Tracheal epithelial cell (primary cell): ENCODE data around the gene CAPN12. TPM values are rescaled to one million over a fixed set of nuclear protein-coding genes. Genes with fewer than 3 reads are reported as not detected.

ENCODE experiments used
- total RNA-seq: library from RNA; depleted of rRNA; stranded (reverse); fragments of >200 nt; gene quantifications from 2 replicates; pipeline ENCODE4 v1.2.1, GENCODE V29; 2014

The CAPN12 gene
- total RNA-seq = 5.3 and 7.7 TPM in 2 replicates

GRCh38 chr19:38744298-38744681 is at the start of gene CAPN12:
TSS of gene CAPN12 (minus strand) at chr19:38744474. CDS start at chr19:38744165, 309 bp downstream.

GRCh38 chr19:38788478-38789243 is 44.4 kb upstream of the CAPN12 start, which contains the start of gene LGALS7B:
TSS of gene LGALS7B (plus strand) at chr19:38789200. CDS start at chr19:38789227, 27 bp downstream.

GRCh38 chr19:38773469-38774177 is 29.3 kb upstream of the CAPN12 start, which contains the start of gene LGALS7:
TSS of gene LGALS7 (minus strand) at chr19:38773517. CDS start at chr19:38773492, 25 bp downstream.

Other genes with a start within 250 kb of the CAPN12 start
- gene MAP4K1, start 126.5 kb downstream of the CAPN12 start, total RNA-seq = not detected in 2 replicates
- gene EIF3K, start 125.3 kb downstream of the CAPN12 start, total RNA-seq = 499 and 531 TPM in 2 replicates
- gene ACTN4, start 96.8 kb downstream of the CAPN12 start, total RNA-seq = 124 and 320 TPM in 2 replicates
- 11.6 and 438 TPM in 2 replicates for gene LGALS7, start 29.0 kb upstream of the CAPN12 start, total RNA-seq
- gene LGALS7B, start 44.7 kb upstream of the CAPN12 start, total RNA-seq = 85.8 and 4,166 TPM in 2 replicates
- 0.21 TPM in 1 of 2 replicates, not detected in the other for gene LGALS4, start 68.5 kb upstream of the CAPN12 start, total RNA-seq
- 23.1 and 30.5 TPM in 2 replicates for gene ECH1, start 87.3 kb upstream of the CAPN12 start, total RNA-seq
- gene HNRNPL, start 105.5 kb upstream of the CAPN12 start, total RNA-seq = 162 and 166 TPM in 2 replicates
- 14.7 and 32.2 TPM in 2 replicates for gene RINL, start 133.8 kb upstream of the CAPN12 start, total RNA-seq
- 68.8 and 74.9 TPM in 2 replicates for gene SIRT2, start 155.1 kb upstream of the CAPN12 start, total RNA-seq
- 13.4 and 21.2 TPM in 2 replicates for gene NFKBIB, start 155.5 kb upstream of the CAPN12 start, total RNA-seq
- gene CCER2, start 167.7 kb upstream of the CAPN12 start, total RNA-seq = 0.21 TPM in 1 of 2 replicates, not detected in the other
- gene SARS2, start 186.3 kb upstream of the CAPN12 start, total RNA-seq = 14.1 and 14.9 TPM in 2 replicates
- gene MRPS12, start 186.5 kb upstream of the CAPN12 start, total RNA-seq = 60.5 and 70.6 TPM in 2 replicates
- gene FBXO17, start 231.3 kb upstream of the CAPN12 start, total RNA-seq = 24.3 and 27.7 TPM in 2 replicates